GF-D8 (cell line): ENCODE measurements around the gene CORO1C.

ENCODE experiments used
- DNase-seq: peaks from one replicate; lab custom pipeline; 2025; lab: John Stamatoyannopoulos, UW

CORO1C gene

GRCh38 chr12:108647585-108648287 is 83.6 kb downstream of the CORO1C start:
- no peak for DNase-seq

- no peak for DNase-seq
These were observed 84.4 kb downstream of the CORO1C start for GRCh38 chr12:108646600-108647579.

GRCh38 chr12:108645686-108646599 is 85.4 kb downstream of the CORO1C start:
- no peak for DNase-seq

GRCh38 chr12:108644811-108645120 is 86.6 kb downstream of the CORO1C start:
- no peak for DNase-seq

- DNase-seq: no peak
These were observed 87.1 kb downstream of the CORO1C start for GRCh38 chr12:108643941-108644810.

- DNase-seq: no peak
These were observed 88.2 kb downstream of the CORO1C start for GRCh38 chr12:108642899-108643654.

- DNase-seq: no peak
These were observed 88.9 kb downstream of the CORO1C start for GRCh38 chr12:108642269-108642870.

- no peak for DNase-seq
These were observed 89.7 kb downstream of the CORO1C start for GRCh38 chr12:108641446-108642268.

- DNase-seq: peak; percentile 16
These were observed 90.4 kb downstream of the CORO1C start for GRCh38 chr12:108640802-108641445.

GRCh38 chr12:108638997-108639822 is 92.1 kb downstream of the CORO1C start:
- no peak for DNase-seq

- DNase-seq: no peak
These were observed 93.0 kb downstream of the CORO1C start for GRCh38 chr12:108638141-108638827.

- DNase-seq: no peak
These were observed 93.9 kb downstream of the CORO1C start for GRCh38 chr12:108637222-108637971.

GRCh38 chr12:108635997-108636808 is 95.1 kb downstream of the CORO1C start:
- DNase-seq: no peak

- DNase-seq: peak; percentile 96
These were observed 95.9 kb downstream of the CORO1C start for GRCh38 chr12:108635201-108635996.

- DNase-seq: peak; percentile 88
These were observed 97.0 kb downstream of the CORO1C start for GRCh38 chr12:108634341-108634751.
